ENCODE results near the gene TIFAB. TPM values are rescaled to one million over a fixed set of nuclear protein-coding genes. Genes with fewer than 3 reads are reported as not detected.
"Not testable (repeated sequence)": the region's sequence is repeated elsewhere in the genome, so short reads cannot be mapped to it uniquely, and the experiment has no call there.

TIFAB gene, protein sequence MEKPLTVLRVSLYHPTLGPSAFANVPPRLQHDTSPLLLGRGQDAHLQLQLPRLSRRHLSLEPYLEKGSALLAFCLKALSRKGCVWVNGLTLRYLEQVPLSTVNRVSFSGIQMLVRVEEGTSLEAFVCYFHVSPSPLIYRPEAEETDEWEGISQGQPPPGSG
- total RNA-seq, result not detected

DNA sequence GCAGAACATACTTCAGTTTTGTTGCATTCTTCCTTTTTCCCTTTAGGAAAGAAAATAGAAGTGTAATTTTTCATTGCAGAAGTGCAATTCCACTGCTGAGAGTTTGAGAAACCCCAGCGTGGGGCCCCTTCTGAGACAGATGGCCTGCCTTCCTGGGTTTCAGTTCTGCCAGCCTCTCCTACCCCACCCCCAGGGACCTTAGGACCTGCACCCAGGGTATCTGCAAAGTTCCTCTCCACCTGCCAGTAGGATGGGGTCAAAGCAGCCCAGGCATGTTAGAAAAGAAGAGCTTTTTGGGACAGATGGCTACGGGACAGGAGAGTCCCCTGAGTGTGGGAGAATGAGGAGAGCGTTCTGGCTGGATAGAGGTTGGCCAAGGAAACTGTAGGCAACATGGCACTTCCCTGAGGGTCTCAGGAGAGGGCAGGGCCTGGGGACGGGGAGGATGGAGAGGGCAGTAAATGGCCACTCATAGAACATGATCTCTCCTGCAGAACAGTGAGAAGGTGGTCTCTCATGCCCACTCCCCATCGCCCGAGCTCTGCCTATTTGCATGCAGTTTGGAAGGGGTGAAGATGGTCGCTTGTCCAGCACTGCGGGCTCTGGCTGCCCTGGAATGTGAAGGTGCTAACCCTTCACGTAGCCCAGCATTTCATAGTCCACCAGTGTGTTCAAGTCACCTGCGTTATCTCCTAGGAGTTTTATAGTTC is at the start of gene TIFAB:
TSS of gene TIFAB (minus strand) at position 31 of the 710 bp plus-strand sequence. CDS start 2,412 bp downstream, outside the sequence.
- FAIRE-seq, result no peak
- DNase-seq (ENCODE audit: low spot score in 2 of 2), result no peak

DNA sequence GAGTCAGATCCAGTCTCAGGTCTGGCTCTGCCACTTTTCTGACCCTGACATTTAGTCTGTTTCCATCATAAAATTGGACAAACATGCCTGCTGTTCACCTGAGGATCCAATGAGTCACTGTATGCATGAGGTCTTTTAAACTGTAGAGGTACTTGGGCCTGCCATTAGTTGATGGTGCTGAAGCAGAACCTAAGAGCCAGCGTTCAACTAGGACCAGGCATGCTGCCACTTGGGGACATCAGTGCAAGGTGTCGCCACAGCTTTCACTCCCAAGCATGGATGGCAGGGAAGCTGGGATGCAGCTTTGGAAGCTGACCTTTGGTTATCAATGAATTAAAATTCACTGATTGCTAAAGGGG is 46.5 kb upstream of the TIFAB start:
- no peak for FAIRE-seq

DNA sequence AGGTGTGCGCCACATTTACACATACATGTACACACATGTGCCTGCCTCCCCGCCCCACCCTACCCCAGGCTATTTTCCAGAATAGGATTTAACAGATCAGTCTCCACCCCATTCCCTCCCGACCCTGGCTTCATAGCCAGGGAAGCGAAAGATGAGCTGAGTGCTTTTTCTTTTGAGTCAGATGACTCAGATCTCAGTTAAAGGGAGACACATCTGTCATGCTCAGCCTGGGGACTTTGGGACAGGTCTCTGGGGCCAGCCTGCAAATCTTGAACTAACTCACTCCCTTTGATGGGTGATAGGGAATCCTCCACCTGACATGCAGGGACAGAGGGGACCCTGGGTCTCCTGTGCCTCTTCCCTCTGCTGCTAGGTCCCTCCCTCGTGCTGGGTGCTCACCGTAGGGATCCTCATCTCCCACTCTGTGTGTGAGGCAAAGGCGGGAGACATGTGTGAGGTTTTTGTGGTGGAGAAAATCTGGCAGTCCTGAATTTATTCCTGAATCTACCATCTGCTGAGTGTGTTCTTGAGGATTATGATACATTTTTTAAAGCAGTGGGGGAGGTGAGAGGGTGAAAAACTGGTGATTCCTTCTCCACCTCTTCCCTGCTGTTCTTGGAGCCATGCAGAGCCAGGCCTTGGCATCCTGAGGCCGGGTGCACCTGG is 46.0 kb upstream of the TIFAB start:
- FAIRE-seq, result no peak
- DNase-seq (ENCODE audit: low spot score in 2 of 2), result no peak

More for the DNA sequence above, 46.5 kb upstream of the TIFAB start:
- no peak for DNase-seq (ENCODE audit: low spot score in 2 of 2)

DNA sequence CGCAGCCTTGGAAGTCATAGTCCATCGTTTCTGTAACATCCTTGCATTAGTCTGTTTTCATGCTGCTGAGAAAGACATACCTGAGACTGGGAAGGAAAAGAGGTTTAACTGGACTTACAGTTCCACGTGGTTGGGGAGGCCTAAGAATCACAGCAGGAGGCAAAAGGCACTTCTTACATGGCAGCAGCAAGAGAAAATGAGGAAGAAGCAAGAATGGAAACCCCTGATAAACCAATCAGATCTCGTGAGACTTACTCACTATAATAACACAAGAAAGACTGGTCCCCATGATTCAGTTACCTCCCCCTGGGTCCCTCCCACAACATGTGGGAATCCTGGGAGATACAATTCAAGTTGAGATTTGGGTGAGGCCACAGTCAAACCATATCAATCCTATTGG is 43.4 kb upstream of the TIFAB start:
- not testable (repeated sequence) for DNase-seq (ENCODE audit: low spot score in 2 of 2); FAIRE-seq

DNA sequence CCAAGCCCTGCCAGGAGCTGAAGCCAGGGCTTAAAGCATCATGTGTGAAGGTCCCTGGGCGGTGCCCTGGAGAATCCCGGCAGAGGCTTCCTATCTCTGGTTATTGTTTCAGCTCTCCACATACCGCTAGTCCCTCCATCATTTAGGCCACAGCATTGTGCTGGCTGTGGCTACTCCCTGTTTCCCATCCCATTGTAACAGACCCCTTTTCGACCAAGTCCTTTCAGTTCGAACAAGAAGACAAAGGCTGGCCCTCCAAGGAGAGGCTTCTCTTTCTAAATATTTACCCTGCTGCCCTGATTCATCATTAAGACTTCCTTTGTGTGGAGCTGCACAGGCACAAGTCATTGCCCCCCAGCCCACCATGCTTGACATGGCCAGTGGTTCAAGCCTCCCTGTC is 42.0 kb upstream of the TIFAB start:
- FAIRE-seq (no peak), DNase-seq (ENCODE audit: low spot score in 2 of 2) (no peak)

DNA sequence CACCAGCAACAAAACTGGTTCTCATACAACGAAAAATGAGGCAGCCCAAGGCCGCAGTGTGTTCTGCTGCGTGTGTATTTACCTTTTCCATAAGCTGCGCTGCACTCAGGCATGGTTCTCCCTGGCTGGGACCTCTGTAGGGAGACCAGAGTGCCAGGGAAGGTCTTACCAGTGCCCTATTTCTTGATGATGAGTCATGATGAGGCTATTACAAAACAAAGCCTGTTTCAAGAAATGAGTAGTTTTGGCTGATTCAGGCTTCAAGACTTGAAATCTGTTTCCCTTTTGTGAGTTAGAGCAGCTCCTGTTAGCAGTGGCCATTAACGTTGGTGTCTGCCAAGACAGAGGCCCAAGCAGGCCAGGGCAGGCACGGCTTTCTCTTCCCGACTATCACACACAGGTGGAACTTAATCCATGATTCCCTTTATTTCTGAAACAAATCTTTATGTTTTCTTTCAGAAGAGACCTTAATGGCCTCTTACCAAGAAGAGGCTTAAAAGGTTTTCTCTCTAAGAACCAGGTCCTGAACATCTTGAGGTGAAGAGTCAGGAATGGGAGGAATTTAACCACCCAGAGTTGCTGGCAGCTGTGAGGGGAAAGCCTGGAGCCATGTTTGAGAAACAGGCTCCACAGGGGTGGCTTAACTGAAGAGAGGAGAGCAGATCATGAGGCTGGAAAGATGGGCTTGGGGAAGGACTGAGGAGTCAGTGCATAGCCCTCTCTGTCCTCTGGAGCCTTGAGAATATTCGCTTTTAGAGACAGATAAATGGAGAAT is 41.4 kb upstream of the TIFAB start:
- no peak for DNase-seq (ENCODE audit: low spot score in 2 of 2)
- FAIRE-seq, result no peak

DNA sequence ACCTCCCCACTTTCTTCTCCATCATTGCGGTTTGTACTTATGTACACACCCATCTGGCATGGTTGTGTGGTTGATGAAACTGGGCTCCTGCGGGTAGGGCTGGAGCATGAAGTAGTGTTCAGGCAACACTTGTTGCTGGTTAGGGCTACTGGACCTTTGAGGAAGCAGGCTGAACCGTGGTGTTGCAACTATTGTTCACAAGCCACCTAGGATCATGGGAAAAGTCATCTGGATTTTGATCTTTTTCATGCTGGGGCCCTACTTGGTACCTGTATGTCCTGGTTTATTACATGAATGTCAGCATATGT is 40.1 kb upstream of the TIFAB start:
- DNase-seq (ENCODE audit: low spot score in 2 of 2) (no peak), FAIRE-seq (no peak)

DNA sequence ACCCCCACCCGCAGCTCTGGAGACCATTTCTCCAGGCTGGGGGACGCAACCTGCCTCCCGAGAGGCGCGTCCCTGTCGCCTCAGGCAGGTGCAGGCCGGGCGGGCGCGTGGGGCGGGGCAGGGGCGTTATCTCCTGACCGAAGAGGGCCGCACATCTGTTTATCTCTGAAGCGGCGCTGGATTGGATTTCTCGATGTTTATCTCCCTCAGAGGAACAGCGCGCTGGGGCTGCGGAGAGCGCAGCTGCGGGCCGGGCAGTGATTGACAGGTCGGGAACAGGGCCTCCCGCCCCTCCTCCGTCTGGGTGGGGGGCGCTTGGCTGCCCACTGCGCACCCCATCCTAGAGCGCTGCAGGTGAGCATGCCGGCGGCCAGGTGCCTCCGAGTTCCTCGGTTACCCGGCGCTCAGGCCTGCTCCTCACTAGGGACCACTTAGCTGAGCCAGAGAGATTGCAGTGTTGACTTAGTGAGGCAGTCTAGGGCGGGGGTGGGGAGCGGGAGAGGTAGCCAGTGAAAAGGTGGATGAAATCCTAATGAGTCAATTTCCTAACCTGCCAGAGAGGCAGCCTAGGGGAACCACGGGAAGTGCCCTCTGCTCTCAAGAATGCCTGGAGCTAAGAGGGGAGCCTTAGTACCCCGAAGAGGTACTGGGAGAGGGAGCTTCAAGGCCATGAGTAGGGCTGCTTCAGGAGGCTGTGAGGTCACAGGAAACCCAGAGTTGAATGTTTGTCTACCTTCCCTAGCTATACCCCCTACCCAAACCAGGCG is 39.6 kb upstream of the TIFAB start:
- DNase-seq (ENCODE audit: low spot score in 2 of 2) (no peak), FAIRE-seq (no peak)

DNA sequence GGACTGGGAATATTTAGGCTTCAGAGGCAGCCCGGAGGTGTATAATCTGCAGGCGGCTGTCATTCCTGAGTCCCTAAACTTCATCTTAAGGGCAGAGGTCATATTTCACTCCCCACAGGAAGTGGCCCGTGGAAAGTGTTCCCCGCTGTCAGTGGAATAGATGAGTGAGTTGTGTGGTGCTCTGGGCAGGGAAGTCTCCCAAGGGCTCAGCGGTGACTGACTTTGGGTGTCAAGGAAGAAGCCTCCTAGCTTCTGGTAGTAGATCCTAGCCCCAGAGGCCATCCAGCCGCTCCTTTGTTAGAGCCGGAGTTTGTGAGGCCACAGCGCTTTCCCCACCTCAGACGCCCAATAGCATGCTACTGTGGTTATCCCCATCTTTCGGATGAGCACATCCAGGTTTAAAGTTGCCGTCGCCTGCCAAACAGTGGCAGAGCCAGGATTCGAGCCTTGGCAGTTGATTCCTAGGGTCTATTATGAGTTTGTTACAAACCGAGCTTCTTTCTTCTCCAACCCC is 38.9 kb upstream of the TIFAB start:
- FAIRE-seq, result no peak
- DNase-seq (ENCODE audit: low spot score in 2 of 2), result no peak

DNA sequence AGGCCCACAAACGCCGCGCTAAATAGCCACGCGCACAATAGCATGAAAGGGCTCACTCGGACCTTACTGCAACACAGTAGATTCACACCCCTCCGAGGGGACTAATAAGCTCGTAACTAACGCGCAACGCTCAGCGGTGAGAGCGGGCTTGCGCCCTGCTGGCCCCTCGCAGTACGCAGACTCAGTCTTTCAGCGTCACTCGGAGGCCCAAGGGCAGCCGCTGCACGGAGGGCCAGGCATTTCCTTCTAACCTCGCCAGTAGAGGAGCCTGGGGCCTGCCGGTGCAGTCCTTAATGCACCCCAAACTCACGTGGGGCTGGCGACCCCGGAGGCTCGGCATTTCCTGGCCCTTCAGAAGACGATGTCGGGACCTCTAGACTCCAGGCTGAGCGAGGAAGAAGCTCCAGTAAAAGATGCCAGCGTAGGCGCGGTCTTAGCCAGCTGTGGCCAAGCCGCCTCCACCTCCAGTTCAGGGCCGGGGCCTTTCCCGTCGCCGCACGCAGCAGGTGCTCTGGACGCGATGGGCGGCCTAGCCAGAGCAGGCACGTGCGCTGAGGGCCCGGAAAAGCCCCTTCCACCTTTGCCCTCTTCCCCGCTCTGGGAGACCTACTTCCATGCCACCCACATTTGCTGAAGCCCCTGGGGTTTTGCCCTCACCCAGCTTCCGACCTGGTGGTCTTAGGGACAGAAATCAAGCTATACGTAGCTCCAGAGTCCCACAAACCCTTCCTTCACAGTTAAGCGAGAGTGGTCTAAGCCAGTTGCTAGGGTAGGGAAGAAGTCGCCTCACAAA is 38.3 kb upstream of the TIFAB start:
- DNase-seq (ENCODE audit: low spot score in 2 of 2) (no peak), FAIRE-seq (no peak)

DNA sequence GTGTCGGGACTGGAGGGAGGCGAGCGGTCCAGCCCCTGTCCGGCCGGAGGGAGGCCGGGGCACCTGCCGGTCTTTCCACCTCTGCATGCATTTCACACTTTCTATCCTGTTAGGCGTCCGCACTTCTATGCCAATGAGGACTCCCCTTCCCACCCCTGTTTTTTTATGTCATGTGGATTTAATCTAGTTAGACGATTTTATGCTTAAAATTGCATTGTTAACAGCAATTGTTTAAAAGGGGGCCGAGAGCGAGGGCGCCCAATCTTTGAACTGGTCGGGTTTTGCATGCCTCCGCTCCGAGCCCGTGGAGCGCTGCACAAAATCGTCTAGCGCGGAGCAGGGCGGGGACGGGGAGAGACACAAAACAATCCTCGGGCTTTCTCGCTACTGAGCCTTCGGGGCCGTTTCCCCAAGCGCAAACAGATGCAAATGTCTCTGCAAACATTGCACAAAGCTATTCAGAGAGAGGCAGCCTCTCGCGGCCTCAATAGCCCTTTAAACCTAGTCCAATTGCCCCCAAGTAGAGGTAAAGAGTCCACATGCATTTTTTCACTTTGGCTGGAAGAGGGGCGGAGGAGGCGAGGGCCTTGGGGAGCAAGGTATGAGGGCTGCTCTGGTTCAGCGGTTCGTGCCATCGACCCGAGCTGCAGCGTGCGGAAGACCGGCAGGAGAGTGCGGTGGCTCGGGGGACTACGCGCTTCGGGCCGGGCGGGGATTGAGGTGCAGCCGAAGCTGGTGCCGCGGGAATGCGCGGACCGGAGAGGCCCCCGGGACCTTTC is 37.5 kb upstream of the TIFAB start:
- FAIRE-seq (no peak), DNase-seq (ENCODE audit: low spot score in 2 of 2) (no peak)

DNA sequence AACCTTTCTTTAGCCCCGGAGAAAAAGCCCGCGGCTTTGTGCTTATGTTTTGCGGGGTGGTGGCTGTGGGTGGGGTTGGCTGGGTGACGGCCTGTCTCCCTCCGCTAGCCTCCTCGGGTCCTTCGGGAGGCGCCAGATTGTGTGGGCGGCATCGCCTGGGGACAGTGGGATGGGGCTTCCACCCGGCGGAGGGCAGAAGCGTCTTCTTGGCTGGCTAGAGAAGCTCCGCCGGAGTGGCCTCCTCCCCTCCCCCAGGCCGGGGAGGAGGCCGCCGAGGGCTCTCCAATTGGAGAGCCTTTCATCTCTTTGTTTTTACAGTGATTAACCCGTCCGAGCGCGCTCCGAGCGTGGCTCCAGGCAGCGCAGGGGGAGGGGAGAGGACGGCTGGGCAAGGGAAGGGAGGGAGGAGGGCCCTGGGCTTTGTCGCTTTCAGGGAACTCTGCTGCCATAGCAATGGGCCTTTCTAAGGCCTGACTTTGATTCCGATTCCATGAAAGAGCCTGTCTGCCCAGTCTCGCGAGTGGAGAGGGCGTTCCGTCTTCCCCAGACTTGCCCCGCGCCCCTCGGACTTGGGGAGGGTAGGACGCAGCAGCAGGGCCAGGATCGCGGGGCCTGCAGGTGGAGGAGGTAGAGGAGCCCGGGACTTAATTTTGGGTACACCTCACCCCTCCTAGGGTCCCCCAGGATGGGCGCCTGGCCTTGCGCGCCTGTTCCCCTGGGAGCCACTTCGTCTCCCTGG is 36.7 kb upstream of the TIFAB start:
- DNase-seq (ENCODE audit: low spot score in 2 of 2), result peak; percentile 57 to 80
- FAIRE-seq, result no peak

DNA sequence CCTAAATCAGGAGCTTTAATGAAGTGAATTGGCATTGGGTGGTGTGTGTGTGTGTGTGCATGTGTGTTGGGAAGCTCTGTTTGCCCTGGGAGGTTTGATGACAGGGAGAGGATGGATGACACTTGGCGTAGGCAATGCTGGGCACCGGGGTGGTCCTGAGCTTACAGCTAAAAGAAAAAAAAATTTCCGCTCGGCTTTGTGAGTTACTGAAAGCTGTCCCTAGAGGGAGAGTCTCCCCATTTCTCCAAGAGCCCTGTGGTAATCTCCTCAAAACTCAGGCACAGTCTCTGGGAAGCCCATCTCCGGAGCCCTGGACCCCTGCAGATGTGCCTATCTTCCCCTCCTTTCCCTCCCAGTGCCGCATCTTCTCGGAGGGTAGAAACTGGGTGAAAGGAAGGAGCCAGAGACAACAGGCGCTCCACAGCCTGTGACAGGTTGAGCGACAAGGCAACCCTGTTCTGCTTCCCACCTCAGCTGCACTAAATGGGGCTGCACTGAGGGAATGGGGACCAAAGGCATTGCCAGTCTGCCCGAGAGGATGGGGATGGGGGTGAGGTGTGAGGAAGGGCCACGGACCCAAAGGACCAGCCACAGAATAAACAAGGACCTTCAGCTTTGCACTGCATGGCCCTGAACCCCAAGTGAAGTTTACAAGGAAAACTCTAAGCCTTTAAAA is 35.8 kb upstream of the TIFAB start:
- FAIRE-seq (no peak), DNase-seq (ENCODE audit: low spot score in 2 of 2) (no peak)

DNA sequence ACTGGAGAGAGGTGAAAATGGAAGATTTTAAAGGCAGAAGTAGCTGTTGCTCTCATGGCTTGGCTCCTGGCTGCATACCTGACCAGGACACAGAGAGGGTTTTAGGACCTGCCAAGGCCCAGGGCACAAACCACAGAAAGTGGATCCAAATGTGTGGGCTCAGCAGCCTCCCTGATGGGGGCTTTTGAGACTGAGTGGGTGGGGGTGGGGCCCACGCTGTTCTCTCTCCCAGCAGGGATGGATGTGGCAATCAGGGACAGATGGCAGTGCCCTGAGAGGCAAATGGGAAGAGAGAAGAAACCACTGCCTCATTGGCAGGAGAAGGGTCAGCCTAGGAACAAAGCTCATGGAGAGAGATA is 34.9 kb upstream of the TIFAB start:
- FAIRE-seq, result no peak
- DNase-seq (ENCODE audit: low spot score in 2 of 2), result no peak

DNA sequence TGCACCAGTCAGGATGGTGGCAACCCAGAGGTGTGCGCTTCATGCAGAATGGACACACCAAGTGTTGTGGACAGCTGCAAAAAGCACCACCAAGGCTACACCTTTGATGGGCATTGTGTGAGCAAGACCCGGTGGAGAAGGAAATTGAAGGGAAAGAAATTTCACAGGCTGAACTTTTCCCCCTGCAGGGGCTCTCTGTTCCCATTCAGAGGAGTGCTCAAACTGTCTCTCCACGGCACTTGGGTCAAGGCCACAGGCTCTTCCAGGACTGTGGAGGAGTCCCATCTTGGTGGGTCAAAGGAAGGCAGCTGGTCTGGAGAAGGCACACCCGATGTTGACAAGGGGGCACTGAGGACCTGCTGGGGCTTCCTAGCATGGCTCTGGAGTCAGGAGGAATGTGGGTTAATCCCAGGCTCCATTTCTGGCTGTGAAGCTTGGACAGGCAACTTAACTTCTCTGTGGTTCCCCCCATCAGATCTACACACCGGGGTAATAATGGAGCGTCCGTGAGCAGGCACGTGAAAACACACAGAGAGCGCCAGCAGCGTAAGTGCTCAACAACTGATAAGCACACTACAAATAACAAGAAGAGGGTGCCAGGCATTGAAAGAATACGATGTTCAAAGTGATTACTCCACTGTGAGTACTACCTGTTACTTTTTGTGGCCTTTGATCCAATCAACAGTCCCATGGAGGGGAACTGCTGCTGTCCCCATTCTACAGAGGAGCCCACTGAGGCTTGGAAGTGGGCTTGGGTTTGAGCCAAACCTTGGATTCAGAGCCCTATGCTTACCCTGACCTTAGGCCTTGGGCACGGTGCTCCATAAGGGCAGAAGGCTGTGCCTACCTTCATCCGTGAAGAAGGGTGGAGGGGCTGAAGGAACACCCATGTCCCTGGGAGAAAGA is 34.2 kb upstream of the TIFAB start:
- FAIRE-seq (no peak), DNase-seq (ENCODE audit: low spot score in 2 of 2) (no peak)

DNA sequence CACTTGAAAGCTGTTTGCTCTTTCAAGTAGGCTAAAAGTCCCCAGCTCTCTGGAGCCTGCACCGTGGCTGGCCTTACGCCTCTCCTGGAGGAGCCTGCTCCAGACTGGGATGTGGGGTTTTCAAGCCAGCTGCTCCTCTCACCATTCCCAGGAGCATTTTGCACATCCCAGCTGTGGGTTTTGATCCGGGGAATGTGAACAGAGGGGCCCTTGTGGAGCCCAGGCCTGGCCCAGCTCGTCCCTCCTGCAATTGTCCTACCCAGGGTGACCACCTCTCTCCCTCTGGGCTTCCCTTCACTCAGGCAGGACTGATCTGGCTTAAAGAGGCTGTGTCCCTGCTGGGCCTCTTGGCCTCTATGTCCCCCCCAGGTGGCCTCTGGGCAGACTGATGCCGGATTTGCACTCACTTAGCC is 32.5 kb upstream of the TIFAB start:
- no peak for DNase-seq (ENCODE audit: low spot score in 2 of 2)
- no peak for FAIRE-seq

DNA sequence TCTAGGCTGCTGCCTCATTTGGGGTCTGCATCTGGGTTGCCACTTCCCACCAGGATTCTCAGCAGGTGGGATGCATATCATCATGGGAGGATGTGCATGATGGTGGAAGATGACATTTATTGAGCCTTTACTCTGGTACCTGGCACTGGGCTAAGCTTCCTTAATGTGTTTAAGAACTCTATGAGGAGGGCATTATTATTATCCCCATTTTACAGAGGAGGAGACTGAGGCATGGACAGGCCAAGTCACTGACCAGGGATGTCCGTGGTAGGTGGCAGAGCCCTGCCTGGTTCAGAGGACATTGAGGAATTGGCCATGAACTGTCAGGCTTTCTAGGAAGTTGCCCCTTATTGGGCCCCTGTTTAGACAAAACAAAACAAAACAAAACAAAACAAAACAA is 31.1 kb upstream of the TIFAB start:
- DNase-seq (ENCODE audit: low spot score in 2 of 2), result no peak
- no peak for FAIRE-seq

Measured in frontal cortex (tissue), 4 donors.